Hematopoietic multipotent progenitor cell treated with erythropoietin and hydrocortisone succinate and interleukin-3 and kit ligand, for 17 days (in vitro differentiated cells): ENCODE measurements around the gene CPNE1.
"Not testable (repeated sequence)": the region's sequence is repeated elsewhere in the genome, so short reads cannot be mapped to it uniquely, and the experiment has no call there.

Experiments used
- DNase-seq: peaks from one replicate; pipeline ENCODE4 v3.0.0-alpha.2; 2015; ENCODE audit warnings: low spot score

The CPNE1 gene

DNA sequence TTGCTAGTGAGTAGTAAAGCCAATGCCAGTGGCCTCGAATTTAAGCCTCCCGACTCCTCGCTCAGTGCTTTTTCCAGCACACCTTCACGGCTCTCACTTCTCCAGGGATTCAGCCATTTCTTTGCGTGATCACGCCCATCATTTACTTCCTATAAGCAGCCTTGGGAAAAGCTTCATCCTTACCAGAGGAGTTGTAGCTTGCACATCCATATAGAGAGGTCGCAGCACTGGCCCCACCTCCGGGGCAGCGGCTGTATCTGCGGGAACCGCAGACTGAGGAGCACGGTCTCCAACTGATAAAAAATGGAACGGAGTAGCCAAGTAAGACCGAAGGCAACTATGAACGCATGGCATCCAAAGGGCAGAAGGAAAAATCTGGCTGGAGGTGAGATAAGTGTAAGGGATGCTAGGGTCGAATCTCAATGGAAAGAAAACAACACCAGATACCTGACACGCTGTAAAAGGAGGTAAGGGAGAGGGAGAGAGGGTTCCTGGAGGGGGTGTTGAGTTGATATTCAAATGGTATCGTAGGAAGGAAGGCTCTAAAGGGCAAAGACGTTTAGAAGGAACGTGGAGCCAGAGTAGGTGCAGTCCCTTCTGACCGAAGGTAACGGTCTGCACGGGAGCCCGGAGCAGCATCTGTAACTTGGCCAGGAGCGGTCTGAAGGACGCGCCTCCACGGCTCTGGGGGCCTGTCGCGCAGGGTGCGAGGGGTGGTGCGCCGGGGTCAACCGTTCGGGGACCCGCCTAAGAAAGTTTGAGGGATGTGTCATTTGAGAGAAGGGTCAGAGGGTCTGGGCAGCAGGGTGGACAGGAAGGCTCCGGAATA, 33.8 kb upstream of the CPNE1 start:
- no peak for DNase-seq

GRCh38 chr20:35697696-35698297, 33.1 kb upstream of the CPNE1 start:
- DNase-seq: no peak

DNA sequence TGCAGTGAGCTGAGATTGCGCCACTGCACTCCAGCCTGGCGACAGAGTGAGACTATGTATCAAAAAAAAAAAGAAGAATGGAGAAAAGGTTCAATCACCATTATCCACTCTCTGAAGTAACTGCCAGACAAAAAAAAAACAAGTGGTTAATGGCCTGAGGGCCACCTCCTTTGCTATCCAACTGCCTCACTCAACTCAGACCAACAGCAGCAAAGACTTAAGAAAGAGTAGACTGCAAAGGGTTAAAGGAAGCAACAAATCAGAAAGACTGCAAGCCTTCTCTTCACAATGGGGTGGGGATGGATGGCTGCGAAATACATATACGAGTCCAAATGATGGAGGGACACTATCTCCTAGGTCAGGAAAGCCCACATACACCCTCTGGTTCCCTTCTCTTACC, 31.3 kb upstream of the CPNE1 start:
- DNase-seq: no peak

DNA sequence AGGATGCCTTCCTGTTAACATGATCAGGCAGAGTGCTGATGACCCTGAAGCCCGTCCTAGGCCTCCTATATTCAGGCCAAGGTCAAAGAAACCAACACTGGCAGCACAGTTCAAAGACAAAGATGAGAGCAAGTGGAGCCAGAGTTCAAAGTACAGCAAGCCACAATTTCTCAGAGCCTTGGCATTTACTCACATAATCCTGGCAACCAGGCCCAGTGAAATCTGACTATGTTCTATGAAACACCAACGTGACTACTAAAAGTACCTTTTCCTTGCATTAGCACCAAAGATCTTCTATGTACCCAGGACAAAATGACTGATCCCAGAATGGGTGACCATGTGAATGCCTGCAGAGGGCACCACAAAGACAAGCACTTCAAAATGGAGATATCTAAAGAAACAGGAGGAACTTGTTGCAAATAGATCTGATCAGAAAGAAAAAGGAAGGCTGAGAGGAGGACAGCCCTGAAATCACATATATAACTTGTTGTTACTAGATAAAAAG, 30.6 kb upstream of the CPNE1 start:
- DNase-seq: no peak

- DNase-seq: peak; percentile 2
Measured at GRCh38 chr20:35690265-35690664, 25.6 kb upstream of the CPNE1 start.

DNA sequence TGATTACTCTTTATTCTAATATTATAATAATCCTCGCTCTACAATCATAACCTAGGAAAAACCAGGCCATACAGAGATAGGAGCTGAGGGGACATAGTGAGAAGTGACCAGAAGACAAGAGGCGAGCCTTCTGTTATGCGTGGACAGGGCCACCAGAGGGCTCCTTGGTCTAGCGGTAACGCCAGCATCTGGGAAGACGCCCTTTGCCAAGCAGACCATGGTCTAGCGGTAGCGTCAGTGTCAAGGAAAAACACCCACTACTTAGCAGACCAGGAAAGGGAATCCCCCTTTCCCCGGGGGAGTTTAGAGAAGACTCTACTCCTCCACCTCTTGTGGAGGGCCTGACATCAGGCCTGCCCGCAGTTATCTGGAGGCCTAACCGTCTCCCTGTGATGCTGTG, 22.2 kb upstream of the CPNE1 start:
- DNase-seq: peak; percentile 7

- DNase-seq: not testable (repeated sequence)
Measured at GRCh38 chr20:35685368-35685767, 20.7 kb upstream of the CPNE1 start.

DNA sequence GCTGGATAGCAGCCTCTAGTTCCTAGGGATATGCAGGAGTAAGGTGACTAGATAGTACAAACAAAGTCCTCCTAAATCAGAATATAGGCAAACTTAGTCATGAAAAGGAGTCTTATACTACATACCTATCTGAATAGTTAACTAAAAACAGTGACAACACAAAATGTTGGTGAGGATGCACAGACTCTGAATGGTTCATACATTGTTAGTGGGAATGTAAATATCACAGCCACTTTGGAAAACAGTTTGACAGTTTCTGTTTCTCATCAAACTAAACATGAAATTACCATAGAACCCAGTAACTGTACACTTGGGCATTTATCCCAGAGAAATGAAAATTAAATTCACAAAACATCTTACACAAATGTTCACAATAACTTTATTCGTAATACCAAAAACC, 17.3 kb upstream of the CPNE1 start:
- DNase-seq: no peak

- no peak for DNase-seq
Measured at GRCh38 chr20:35680452-35681183, 15.9 kb upstream of the CPNE1 start.

DNA sequence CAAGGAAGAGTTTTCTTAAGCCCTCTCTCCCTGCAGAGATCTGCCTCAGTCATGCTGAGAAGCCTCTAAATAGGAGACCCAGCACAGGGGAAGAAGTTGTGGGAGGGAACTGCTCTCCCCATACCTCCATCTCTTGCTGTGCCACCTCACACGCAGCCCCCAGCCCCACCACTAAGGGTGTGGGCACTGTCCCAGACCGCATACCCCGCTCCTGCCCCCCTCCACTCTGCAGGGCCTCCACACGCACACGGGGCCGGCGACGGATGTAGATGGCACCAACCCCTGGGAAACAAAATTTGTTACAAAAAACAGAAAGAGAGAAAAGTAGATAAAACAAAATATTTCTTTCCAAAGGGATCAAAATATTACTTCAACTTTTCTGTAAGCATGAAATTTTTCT, 10.2 kb upstream of the CPNE1 start:
- DNase-seq: no peak

- DNase-seq: peak; percentile 3
Measured at GRCh38 chr20:35673884-35674283, 9.2 kb upstream of the CPNE1 start.

- peak; percentile 3 for DNase-seq
Measured at GRCh38 chr20:35669681-35670080, 5.0 kb upstream of the CPNE1 start.

DNA sequence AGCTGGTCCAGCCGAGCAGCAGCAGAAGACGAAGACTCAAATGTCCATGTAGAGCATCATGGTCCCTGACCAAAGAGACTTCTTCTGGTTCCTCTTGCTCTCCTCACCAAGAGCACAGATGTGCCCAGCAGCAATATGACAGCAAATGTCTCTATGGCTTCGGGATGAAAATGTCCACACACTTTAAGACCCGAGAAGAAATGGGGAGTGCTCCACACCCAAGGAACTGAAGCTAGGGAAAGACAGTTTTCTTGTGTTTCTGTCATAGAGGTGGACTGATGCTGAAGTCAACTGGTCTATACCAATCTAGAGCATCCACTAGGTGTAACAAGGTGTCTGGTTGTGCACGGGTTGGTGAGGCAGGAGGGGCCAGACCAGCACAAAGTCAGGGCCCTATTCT, 4.5 kb upstream of the CPNE1 start:
- DNase-seq: no peak

GRCh38 chr20:35665949-35666288, 1.2 kb upstream of the CPNE1 start:
- DNase-seq: no peak

- DNase-seq: peak; percentile 38
Measured at GRCh38 chr20:35663516-35664465, 909 bp downstream of the CPNE1 start.

DNA sequence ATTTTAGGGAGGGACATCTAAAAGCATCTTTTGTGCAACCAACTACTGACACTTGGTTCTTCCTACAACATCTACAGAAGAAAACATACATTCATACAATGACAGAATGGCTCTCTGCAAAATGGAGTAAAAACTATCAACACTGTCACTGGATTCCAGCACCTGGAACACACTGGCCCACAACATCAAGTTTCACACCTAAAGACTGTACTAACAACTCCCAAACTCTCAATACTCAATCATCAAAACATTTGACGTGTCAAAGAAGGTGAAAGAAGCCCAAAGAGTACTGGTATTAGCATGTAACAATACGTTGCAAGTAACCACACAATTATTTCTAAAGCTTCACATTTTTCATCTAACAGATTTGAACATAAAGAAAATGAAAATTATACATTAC, 2.1 kb downstream of the CPNE1 start:
- no peak for DNase-seq

GRCh38 chr20:35661908-35662307, 2.8 kb downstream of the CPNE1 start:
- no peak for DNase-seq

DNA sequence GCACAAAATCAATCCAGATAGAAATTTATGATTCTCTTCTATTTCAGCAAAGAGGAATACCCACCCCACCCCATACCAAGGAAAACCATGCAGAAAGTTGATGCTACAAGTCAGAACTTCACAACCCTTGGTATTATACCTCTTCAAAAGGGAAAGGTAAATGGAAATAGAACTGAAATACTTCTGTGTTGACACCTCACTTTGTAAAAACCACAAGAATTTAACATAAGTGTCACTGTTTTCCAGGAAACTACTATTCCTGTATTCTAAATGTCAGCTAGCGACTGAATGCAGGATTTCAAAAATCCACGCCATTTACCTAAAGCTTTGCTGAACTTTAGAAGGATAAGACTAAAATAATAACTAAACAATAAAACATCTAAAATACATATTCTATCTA, 3.6 kb downstream of the CPNE1 start:
- no peak for DNase-seq

DNA sequence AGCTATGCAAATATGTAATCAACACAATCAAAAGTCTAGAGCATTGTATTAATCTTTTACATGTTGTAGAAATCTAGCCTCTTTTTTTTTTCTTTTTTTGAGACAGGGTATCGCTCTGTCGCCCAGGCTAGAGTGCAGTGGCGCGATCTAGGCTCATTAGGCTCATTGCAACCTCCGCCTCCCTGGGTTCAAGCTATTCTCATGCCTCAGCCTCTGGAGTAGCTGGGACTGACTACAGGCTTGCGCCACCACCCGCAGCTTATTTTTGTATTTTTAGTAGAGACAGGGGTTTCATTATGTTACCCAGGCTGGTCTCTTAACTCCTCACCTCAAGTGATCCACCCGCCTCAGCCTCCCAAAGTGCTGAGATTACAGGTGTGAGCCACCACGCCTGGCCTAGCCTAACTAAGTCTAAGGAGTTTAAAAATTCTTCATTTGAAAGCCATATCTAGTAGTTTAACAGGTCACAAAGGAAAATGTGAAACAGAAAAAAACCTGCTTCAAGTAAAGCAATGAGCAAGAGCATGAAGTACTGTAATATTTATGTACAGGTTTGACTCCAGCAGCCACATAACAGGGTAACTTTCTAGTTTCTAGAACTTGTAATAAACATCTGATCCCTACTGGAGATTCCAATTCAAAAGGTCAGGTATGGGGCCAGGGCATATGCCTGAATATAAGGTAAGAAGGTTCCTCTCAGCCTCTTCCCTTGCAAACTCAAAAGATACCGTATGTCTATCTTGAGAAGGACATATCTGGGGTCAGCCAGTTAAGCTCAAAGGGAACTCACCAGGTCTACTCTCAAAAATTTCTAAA, 4.4 kb downstream of the CPNE1 start:
- DNase-seq: no peak

GRCh38 chr20:35657271-35657670, 7.4 kb downstream of the CPNE1 start:
- no peak for DNase-seq

DNA sequence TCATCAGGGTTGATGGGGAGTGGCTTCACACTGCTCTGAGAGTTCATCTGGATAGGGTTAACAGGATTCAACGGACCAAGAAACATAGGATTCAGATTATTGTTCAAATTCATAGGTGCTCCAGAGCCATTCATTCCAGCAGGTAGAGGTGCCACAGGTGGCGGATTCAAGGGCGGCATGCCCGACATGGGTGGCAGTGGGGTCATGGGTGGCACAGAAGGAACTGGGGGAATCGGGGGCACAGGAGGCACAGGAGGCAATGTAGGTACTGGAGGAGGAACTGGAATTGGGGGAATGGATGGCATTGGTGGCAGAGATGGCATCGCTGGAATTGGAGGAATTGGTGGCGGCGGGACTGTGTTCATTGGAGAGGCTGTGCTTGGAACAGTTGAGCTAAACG, 10.3 kb downstream of the CPNE1 start:
- DNase-seq: no peak
